SK-N-SH (cell line): ENCODE data around the gene CNGA3. TPM values are rescaled to one million over a fixed set of nuclear protein-coding genes. Genes with fewer than 3 reads are reported as not detected.
"Not testable (repeated sequence)": the region's sequence is repeated elsewhere in the genome, so short reads cannot be mapped to it uniquely, and the experiment has no call there.

Experiments
- CTCF ChIA-PET: fragments of 300-600, 350-600 bp; formaldehyde crosslinking; extraction: SDS; loops from one replicate; lab custom pipeline; 2021; lab: Yijun Ruan, JAX
- POLR2A ChIA-PET: fragments of 350-600 bp; sonication (Branson Sonifier 250); formaldehyde crosslinking; extraction: SDS; loops from one replicate; lab custom pipeline; 2020; ENCODE audit warnings: antibody characterized with exemption, inconsistent platforms; lab: Yijun Ruan, JAX
- DNase-seq: peaks from one replicate; pipeline ENCODE4 v3.0.0; 2012
- H2AFZ ChIP-seq: fragments of 200-600 bp; sonication (generic); 2 replicates; pipeline ENCODE4 v1.8.1; 2016; ENCODE audit warnings: antibody characterized with exemption, mild to moderate bottlenecking, low read depth
- H3F3A ChIP-seq: fragments of 200-600 bp; sonication (generic); replicated peaks from 2 replicates; pipeline ENCODE3; 2016; ENCODE audit warnings: antibody characterized with exemption, mild to moderate bottlenecking; ENCODE audit not compliant: insufficient read depth
- H3K27ac ChIP-seq, 2 experiments: fragments of 200-500 bp in 1 of 2; fragments of 200-600 bp in 1 of 2; sonication (Bioruptor generic) in 1 of 2; sonication (generic), shearing (Covaris generic) in 1 of 2; 2 replicates each; pipeline versions ENCODE4 v1.5.1 to v1.6.1; 2014 to 2016; ENCODE audit warnings: low read depth in 2 of 2, inconsistent platforms in 1 of 2, low read length in 1 of 2, mild to moderate bottlenecking in 1 of 2, mixed read lengths in 1 of 2
- H3K27me3 ChIP-seq: fragments of 200-600 bp; sonication (generic), shearing (Covaris generic); 2 replicates; pipeline ENCODE4 v1.6.1; 2016; ENCODE audit warnings: mixed run types; ENCODE audit not compliant: insufficient read depth
- H3K36me3 ChIP-seq, 2 experiments: fragments of 200-500 bp in 1 of 2; fragments of 200-600 bp in 1 of 2; sonication (Bioruptor generic) in 1 of 2; sonication (generic) in 1 of 2; replicated peaks in 1 of 2; 2 replicates each; pipeline versions ENCODE3 to v1.5.1; 2014 to 2016; ENCODE audit warnings: low read length in 1 of 2, mild to moderate bottlenecking in 1 of 2; ENCODE audit not compliant: insufficient read depth in 2 of 2, control insufficient read depth in 1 of 2
- H3K4me1 ChIP-seq, 2 experiments: fragments of 200-500 bp in 1 of 2; fragments of 200-600 bp in 1 of 2; sonication (Bioruptor generic) in 1 of 2; sonication (generic), shearing (Covaris generic) in 1 of 2; 2 replicates each; pipeline versions ENCODE4 v1.5.1 to v1.6.1; 2014 to 2016; ENCODE audit warnings: low read depth in 1 of 2, low read length in 1 of 2, mixed run types in 1 of 2; ENCODE audit not compliant: insufficient read depth in 2 of 2, control insufficient read depth in 1 of 2
- H3K4me2 ChIP-seq: fragments of 200-600 bp; sonication (generic), shearing (Covaris generic); 2 replicates; pipeline ENCODE4 v1.6.1; 2017; ENCODE audit warnings: mixed run types
- H3K4me3 ChIP-seq, 2 experiments: fragments of 200-500 bp in 1 of 2; fragments of 200-600 bp in 1 of 2; sonication (Bioruptor generic) in 1 of 2; sonication (generic), shearing (Covaris generic) in 1 of 2; 2 replicates each; pipeline versions ENCODE4 v1.5.1 to v1.8.1; 2014 to 2016; ENCODE audit warnings: low read depth in 2 of 2, inconsistent platforms in 1 of 2, low read length in 1 of 2, mild to moderate bottlenecking in 1 of 2, mixed read lengths in 1 of 2, moderate library complexity in 1 of 2
- H3K79me2 ChIP-seq: fragments of 200-600 bp; sonication (generic); 2 replicates; pipeline ENCODE4 v1.8.1; 2017; ENCODE audit warnings: mild to moderate bottlenecking; ENCODE audit not compliant: insufficient read depth
- H3K9ac ChIP-seq: fragments of 200-600 bp; sonication (generic); 2 replicates; pipeline ENCODE4 v1.6.1; 2017; ENCODE audit warnings: mixed run types
- H3K9me2 ChIP-seq: fragments of 200-600 bp; sonication (generic); 2 replicates; pipeline ENCODE4 v1.6.1; 2017; ENCODE audit warnings: mixed run types
- H3K9me3 ChIP-seq: fragments of 200-600 bp; sonication (generic); 2 replicates; pipeline ENCODE4 v1.6.1; 2017; ENCODE audit warnings: mixed run types, mild to moderate bottlenecking, moderate library complexity
- H4K20me1 ChIP-seq: fragments of 200-600 bp; sonication (generic); 2 replicates; pipeline ENCODE4 v1.6.1; 2017; ENCODE audit warnings: mild to moderate bottlenecking, mixed run types; ENCODE audit not compliant: insufficient read depth
- CTCF ChIP-seq: fragments of 200-600 bp; sonication (generic); IDR thresholded peaks from 2 replicates; pipeline ENCODE4 v1.6.1; 2017; ENCODE audit warnings: antibody characterized with exemption, mild to moderate bottlenecking, moderate library complexity
- GABPA ChIP-seq: IDR thresholded peaks from 2 replicates; pipeline ENCODE4 v1.4.0; 2012; ENCODE audit warnings: low read depth, mild to moderate bottlenecking
- JUND ChIP-seq: IDR thresholded peaks from 2 replicates; pipeline ENCODE4 v1.4.0; 2012
- MEF2A ChIP-seq: IDR thresholded peaks from 2 replicates; pipeline ENCODE4 v1.4.0; 2012; ENCODE audit warnings: low read depth, borderline replicate concordance
- MXI1 ChIP-seq: IDR thresholded peaks from 2 replicates; pipeline ENCODE4 v1.6.1; 2012; ENCODE audit warnings: mild to moderate bottlenecking, low read depth, low read length, improper control_type of control experiment
- RAD21 ChIP-seq: IDR thresholded peaks from 2 replicates; pipeline ENCODE4 v1.6.1; 2012; ENCODE audit warnings: mild to moderate bottlenecking, low read length
- TAF1 ChIP-seq: IDR thresholded peaks from 2 replicates; pipeline ENCODE4 v1.6.1; 2012; ENCODE audit warnings: low read depth, mild to moderate bottlenecking, low read length, moderate library complexity, borderline replicate concordance
- TCF12 ChIP-seq: IDR thresholded peaks from 2 replicates; pipeline ENCODE4 v1.4.0; 2012
- TEAD4 ChIP-seq: IDR thresholded peaks from 2 replicates; pipeline ENCODE4 v1.4.0; 2012; ENCODE audit warnings: mild to moderate bottlenecking, borderline replicate concordance; ENCODE audit not compliant: insufficient read depth
- USF1 ChIP-seq: IDR thresholded peaks from 2 replicates; pipeline ENCODE4 v1.4.0; 2012; ENCODE audit warnings: low read depth, borderline replicate concordance
- ZBTB33 ChIP-seq: IDR thresholded peaks from 2 replicates; pipeline ENCODE4 v1.4.0; 2012; ENCODE audit warnings: low read depth, borderline replicate concordance
- WGBS: methylation state at CpG from one replicate; pipeline ENCODE4 v1.1.6; 2017; ENCODE audit warnings: low lambda C conversion rate; 5-methylcytosine and 5-hydroxymethylcytosine counted together
- polyA plus RNA-seq, 3 experiments: library from polyadenylated mRNA; depleted of rRNA; stranded (reverse); fragments of >200 nt; gene quantifications; 2 replicates each; pipeline ENCODE4 v1.2.3, GENCODE V29; 2012

CNGA3 gene
- polyA plus RNA-seq, 1 of the 3 experiments (the other 2 are of a cell fraction) = not detected

- TF ChIP-seq USF1 (no peak), ZBTB33 (no peak), JUND (no peak), RAD21 (no peak), MEF2A (no peak)
Measured at GRCh38 chr2:98434492-98434891, 88.2 kb downstream of the CNGA3 start (continued).

- POLR2A ChIA-PET, H3K4me2 ChIP-seq, H3K79me2 ChIP-seq, H3K4me3 ChIP-seq, H3K9ac ChIP-seq, H3K9me2 ChIP-seq, H3K27me3 ChIP-seq, H3F3A ChIP-seq, H3K36me3 ChIP-seq, CTCF ChIA-PET, H3K4me1 ChIP-seq, H2AFZ ChIP-seq, H4K20me1 ChIP-seq, DNase-seq, H3K27ac ChIP-seq, H3K9me3 ChIP-seq: not testable (repeated sequence)
- 41% methylated on average over 4 of the region's 4 CpGs for WGBS
Measured at GRCh38 chr2:98435670-98436069, 89.4 kb downstream of the CNGA3 start.

GRCh38 chr2:98436734-98437133 lies 90.5 kb downstream of the CNGA3 start:
- Histone ChIP-seq H3K4me2 (no peak overlapping the region), H3K27me3 (no peaks in the 10 kb centered on the region), H3K27ac (no peak overlapping the region), H3K9me3 (no peaks in the 10 kb centered on the region), H3K79me2 (no peaks in the 10 kb centered on the region), H3K4me3 (no peak overlapping the region), H2AFZ (no peak overlapping the region; the same call in 1 of the 2 replicates), H3K4me1 (no peaks in the 10 kb centered on the region), H3K9me2 (no peaks in the 10 kb centered on the region), H3F3A (no peaks in the 10 kb centered on the region), H3K9ac (no peak overlapping the region), H4K20me1 (no peaks in the 10 kb centered on the region), H3K36me3 (no peaks in the 10 kb centered on the region)
- WGBS = 66% methylated on average over 4 of the region's 4 CpGs
- POLR2A ChIA-PET = no interaction called here
- DNase-seq = no peak
- TF ChIP-seq MXI1 = no peak
- no peak for TF ChIP-seq CTCF
- TF ChIP-seq GABPA = no peak
- no peak for TF ChIP-seq TCF12
- TF ChIP-seq TAF1 = no peak
- no peak for TF ChIP-seq USF1
- TF ChIP-seq TEAD4 = no peak
- CTCF ChIA-PET = no interaction called here
